Cardiac muscle cell (in vitro differentiated cells and primary cell): ENCODE results near the gene ASGR2. TPM values are rescaled to one million over a fixed set of nuclear protein-coding genes. Genes with fewer than 3 reads are reported as not detected.

Experiments used
- DNase-seq, 2 donors: peaks; one replicate each; pipeline versions ENCODE4 v3.0.0 to v3.0.0-alpha.2; 2010 to 2017; ENCODE audit warnings: low read depth in 1 of 2, low spot score in 1 of 2
- H3K27ac ChIP-seq: fragments of 200-600 bp; sonication (generic); 2 replicates; pipeline ENCODE4 v1.5.1; 2016
- H3K27me3 ChIP-seq: fragments of 200-600 bp; sonication (generic); 2 replicates; pipeline ENCODE4 v1.6.0; 2016; ENCODE audit warnings: control low read depth
- H3K36me3 ChIP-seq: fragments of 200-600 bp; sonication (generic); 2 replicates; pipeline ENCODE4 v1.5.1; 2016; ENCODE audit warnings: control low read depth
- H3K4me1 ChIP-seq: fragments of 200-600 bp; sonication (generic); 2 replicates; pipeline ENCODE4 v1.8.1; 2017; ENCODE audit warnings: low read depth, mild to moderate bottlenecking, mixed run types
- H3K4me3 ChIP-seq: fragments of 200-600 bp; sonication (generic); 2 replicates; pipeline ENCODE4 v1.5.1; 2016; ENCODE audit warnings: mild to moderate bottlenecking
- H3K9me3 ChIP-seq: fragments of 200-600 bp; sonication (generic); 2 replicates; pipeline ENCODE4 v1.5.1; 2017; ENCODE audit warnings: low read depth, mild to moderate bottlenecking, control low read depth
- polyA plus RNA-seq: library from polyadenylated mRNA; unstranded; fragments of >200 nt; fragmentation: Nextera tagmentation; extraction: Ambion mirVana; gene quantifications from 2 replicates; pipeline ENCODE4 v1.2.1, GENCODE V29; 2016
- total RNA-seq: library from RNA; depleted of rRNA; stranded (reverse); fragments of >200 nt; gene quantifications from 2 replicates; pipeline ENCODE4 v1.2.3, GENCODE V29; 2016
- TF ChIP-seq, protein P1 (sequence below): IDR thresholded peaks from 2 replicates; pipeline ENCODE4 v1.5.1; 2012; ENCODE audit warnings: low read depth, mild to moderate bottlenecking, low read length

ASGR2 gene
- total and polyA plus RNA-seq, 2 experiments from 2014 or later = 0.10 TPM; not detected in 1

DNA sequence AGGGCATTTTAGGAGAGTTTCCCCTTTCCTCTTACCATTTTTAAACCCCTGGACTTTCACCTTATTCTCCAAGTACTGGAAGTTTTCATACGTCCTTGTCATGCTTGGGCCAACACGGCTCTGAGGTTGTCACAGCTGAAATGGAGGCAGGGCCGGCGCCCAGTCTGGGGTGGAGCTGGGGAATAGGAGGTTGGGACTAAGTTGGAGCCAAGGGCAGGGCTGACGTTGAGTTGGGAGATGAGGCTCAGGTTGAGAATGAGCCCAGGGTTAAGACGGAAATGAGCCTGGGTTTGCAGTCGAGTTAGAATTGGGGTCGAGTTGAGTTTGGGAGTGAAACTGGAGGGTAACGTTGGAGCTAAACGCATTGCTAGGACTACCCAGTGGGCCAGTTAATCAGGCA lies 35.9 kb downstream of the ASGR2 start:
- no peaks in the 10 kb centered on the region for H3K4me1 ChIP-seq
- DNase-seq = no peak
- H3K36me3 ChIP-seq = no peaks in the 10 kb centered on the region
- H3K4me3 ChIP-seq = no peak overlapping the region
- no peak overlapping the region for H3K27ac ChIP-seq
- no peaks in the 10 kb centered on the region for H3K9me3 ChIP-seq
- TF ChIP-seq, protein P1, sequence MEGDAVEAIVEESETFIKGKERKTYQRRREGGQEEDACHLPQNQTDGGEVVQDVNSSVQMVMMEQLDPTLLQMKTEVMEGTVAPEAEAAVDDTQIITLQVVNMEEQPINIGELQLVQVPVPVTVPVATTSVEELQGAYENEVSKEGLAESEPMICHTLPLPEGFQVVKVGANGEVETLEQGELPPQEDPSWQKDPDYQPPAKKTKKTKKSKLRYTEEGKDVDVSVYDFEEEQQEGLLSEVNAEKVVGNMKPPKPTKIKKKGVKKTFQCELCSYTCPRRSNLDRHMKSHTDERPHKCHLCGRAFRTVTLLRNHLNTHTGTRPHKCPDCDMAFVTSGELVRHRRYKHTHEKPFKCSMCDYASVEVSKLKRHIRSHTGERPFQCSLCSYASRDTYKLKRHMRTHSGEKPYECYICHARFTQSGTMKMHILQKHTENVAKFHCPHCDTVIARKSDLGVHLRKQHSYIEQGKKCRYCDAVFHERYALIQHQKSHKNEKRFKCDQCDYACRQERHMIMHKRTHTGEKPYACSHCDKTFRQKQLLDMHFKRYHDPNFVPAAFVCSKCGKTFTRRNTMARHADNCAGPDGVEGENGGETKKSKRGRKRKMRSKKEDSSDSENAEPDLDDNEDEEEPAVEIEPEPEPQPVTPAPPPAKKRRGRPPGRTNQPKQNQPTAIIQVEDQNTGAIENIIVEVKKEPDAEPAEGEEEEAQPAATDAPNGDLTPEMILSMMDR = no peak
- H3K27me3 ChIP-seq = no peaks in the 10 kb centered on the region

DNA sequence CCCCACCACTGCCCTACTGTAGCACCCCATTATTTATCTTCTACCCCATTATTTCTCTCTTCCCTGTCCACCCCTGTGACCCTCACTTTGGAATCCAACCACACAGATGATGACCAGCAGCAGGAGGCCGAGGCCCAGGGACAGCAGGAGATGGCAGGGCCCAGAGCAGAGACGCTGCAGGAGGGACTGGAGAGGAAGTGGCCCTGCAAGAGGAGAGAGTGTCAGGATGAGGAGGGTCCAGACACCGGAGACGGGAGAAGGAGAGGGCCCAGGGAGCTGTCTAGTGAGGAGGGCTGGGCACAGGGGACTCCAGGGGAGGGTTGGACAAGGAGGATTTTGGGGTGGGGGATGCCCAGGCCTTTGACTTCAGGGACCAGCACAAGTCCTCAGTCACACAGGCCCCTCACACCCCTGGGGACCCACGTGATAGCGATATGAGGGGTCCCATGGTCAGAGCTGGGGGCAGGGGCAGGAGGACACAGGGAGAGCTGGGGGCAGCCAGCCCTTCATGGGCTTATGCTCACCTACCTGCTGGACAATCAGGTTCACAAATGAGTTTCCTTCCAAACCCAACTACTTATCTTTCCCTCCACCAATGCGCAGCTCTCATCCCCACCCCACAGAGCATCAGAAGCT lies 36.6 kb downstream of the ASGR2 start:
- TF ChIP-seq, protein P1 = no peak
- DNase-seq = no peak
- Histone ChIP-seq H3K9me3 (no peaks in the 10 kb centered on the region), H3K4me3 (no peak overlapping the region), H3K36me3 (no peaks in the 10 kb centered on the region), H3K27me3 (no peaks in the 10 kb centered on the region), H3K27ac (no peak overlapping the region), H3K4me1 (no peaks in the 10 kb centered on the region)

DNA sequence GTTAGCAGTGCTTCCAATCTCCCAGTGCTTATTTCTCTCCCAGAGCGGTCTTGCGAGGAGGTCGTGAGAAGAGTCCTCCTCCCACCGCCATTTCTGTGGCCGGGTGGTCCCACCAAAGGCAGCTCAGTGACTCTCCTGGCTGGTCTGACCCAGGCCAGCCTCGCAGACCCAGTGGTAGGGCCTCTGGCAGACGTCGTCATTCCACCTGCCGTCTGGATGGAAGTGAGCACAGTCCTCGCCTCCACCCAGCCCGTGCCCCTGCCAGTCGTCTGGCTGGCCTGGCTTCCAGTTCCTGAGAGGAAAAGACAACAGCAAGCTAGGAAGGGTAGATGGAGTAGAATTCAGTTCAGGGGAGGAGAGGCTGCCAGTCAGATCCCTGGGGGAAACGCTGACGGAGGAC lies 39.7 kb downstream of the ASGR2 start:
- Histone ChIP-seq H3K9me3 (no peaks in the 10 kb centered on the region), H3K27me3 (no peaks in the 10 kb centered on the region), H3K36me3 (no peaks in the 10 kb centered on the region), H3K4me1 (no peaks in the 10 kb centered on the region), H3K27ac (no peak overlapping the region), H3K4me3 (no peak overlapping the region)
- TF ChIP-seq, protein P1 = no peak
- no peak for DNase-seq

DNA sequence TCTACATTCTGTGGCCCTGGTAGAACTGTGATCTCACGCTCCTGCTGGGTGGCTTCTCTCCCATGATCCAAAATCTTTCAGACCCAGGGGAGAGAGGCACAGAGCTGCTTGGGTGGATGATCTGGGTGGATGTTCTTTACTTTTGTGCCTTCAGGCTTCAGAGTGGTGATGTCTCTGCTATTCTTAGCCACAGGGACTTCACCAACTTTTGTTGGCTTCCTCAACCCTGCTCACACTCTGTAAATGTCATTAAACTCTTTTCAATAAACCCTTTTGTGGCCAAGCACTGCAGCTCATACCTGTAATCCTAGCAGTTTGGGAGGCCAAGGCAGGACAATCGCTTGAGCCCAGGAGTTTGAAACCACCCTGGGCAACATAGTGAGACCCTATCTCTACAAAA lies 42.2 kb downstream of the ASGR2 start:
- TF ChIP-seq, protein P1 = no peak
- Histone ChIP-seq H3K27ac (no peak overlapping the region), H3K4me1 (no peaks in the 10 kb centered on the region), H3K4me3 (no peak overlapping the region), H3K9me3 (no peaks in the 10 kb centered on the region), H3K27me3 (no peaks in the 10 kb centered on the region), H3K36me3 (no peaks in the 10 kb centered on the region)
- no peak for DNase-seq

DNA sequence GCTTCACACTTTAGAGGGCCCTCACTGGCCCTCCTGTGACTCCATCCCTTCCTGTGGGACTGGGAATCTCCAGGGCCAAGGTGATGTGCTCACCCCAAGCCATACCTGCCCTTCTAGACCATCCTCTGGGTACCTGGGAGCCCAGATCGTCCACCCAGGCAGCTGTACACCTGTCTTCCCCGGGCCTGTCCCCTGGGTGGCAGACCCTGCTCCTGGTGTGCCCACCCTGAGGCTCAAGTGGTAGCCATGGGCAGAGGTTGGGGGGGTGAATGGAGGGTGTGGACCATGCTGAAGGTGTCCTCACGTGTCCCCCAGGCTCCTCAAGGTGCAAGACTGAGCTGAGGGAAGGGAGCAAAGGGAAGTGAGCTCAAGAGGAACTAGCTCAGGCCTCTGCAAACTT lies 43.9 kb downstream of the ASGR2 start:
- no peaks in the 10 kb centered on the region for H3K36me3 ChIP-seq
- H3K4me1 ChIP-seq = no peaks in the 10 kb centered on the region
- no peak for DNase-seq
- no peak overlapping the region for H3K27ac ChIP-seq
- TF ChIP-seq, protein P1 = no peak
- no peak overlapping the region for H3K4me3 ChIP-seq
- H3K9me3 ChIP-seq = no peaks in the 10 kb centered on the region
- no peaks in the 10 kb centered on the region for H3K27me3 ChIP-seq
